Measurements from ENCODE around the gene RTN3. TPM values are rescaled to one million over a fixed set of nuclear protein-coding genes. Genes with fewer than 3 reads are reported as not detected.

Gene RTN3
- total RNA-seq, 1 experiment from 2014 or later = 173 TPM

GRCh38 chr11:63766531-63767235 is 85.4 kb downstream of the RTN3 start:
- H3K79me2 ChIP-seq (ENCODE audit: insufficient read depth, low read length) = peaks cover 3% of the 10 kb centered on the region; the same call in 1 of the 2 replicates
- 0 out of 7 replicates have a peak overlapping the region, but pooled peaks of 1 of the 3 experiments have one; percentile 12 for H3K27ac Mint-ChIP-seq

More at GRCh38 chr11:63766531-63767235, 85.4 kb downstream of the RTN3 start:
- Histone ChIP-seq H3T11ph (ENCODE audit: low read length) (no peak overlapping the region), H2BK15ac (ENCODE audit: low read depth, low read length) (no peak overlapping the region), H3K18ac (ENCODE audit: insufficient read length, low read depth, low read length) (no peak overlapping the region), H3K9ac (ENCODE audit: extremely low read depth, insufficient read length, low read length) (no peak overlapping the region), H3K4me1 (ENCODE audit: insufficient read depth, low read length) (peaks cover 3% of the 10 kb centered on the region; the same call in 1 of the 2 replicates), H2AK5ac (ENCODE audit: insufficient read length, low read length) (no peak overlapping the region), H3K79me1 (ENCODE audit: insufficient read depth, low read depth, low read length, poor library complexity, severe bottlenecking) (no peaks in the 10 kb centered on the region), H3K23me2 (ENCODE audit: insufficient read length, low read depth, low read length, poor library complexity, severe bottlenecking) (peaks cover 23% of the 10 kb centered on the region), H3K4me2 (ENCODE audit: insufficient read depth, insufficient read length, low read length) (peak overlapping the region; percentile 78), H3K27me3 (ENCODE audit: insufficient read depth, low read length) (peaks cover 5% of the 10 kb centered on the region; the same call in 1 of the 2 replicates), H2BK20ac (ENCODE audit: low read depth, low read length, poor library complexity, severe bottlenecking) (no peak overlapping the region), H4K8ac (replicated peaks; ENCODE audit: insufficient read length, low read depth, low read length) (no peak overlapping the region), H2BK12ac (ENCODE audit: insufficient read length, low read depth, low read length) (no peak overlapping the region), H2BK5ac (ENCODE audit: insufficient read length, low read length) (no peak overlapping the region), H3K4ac (ENCODE audit: low read depth, low read length) (no peak overlapping the region), H2AFZ (ENCODE audit: low read length) (no peak overlapping the region), H3K27ac (ENCODE audit: insufficient read length, low read depth, low read length) (no peak overlapping the region), H3K14ac (ENCODE audit: insufficient read depth, low read length) (no peak overlapping the region), H2BK120ac (ENCODE audit: low read depth, low read length, poor library complexity, severe bottlenecking) (no peak overlapping the region), H4K20me1 (ENCODE audit: control insufficient read depth, insufficient read depth, insufficient read length) (no peaks in the 10 kb centered on the region), H3K56ac (ENCODE audit: insufficient read length, low read depth, low read length) (no peak overlapping the region), H4K91ac (ENCODE audit: insufficient read length, low read depth, low read length) (no peak overlapping the region), H3K9me3 (ENCODE audit: control insufficient read depth, low read depth, low read length) (no peaks in the 10 kb centered on the region), H4K5ac (ENCODE audit: insufficient read length, low read depth, low read length) (no peak overlapping the region), H3K23ac (ENCODE audit: insufficient read length, low read depth, low read length) (no peak overlapping the region)
- no peak for DNase-seq
- 0 out of 5 replicates have a peak, but pooled peaks cover 0 to 2% of the 10 kb centered on the region in 2 experiments for H3K9me3 Mint-ChIP-seq
- peak overlapping the region; percentile 90 to 94 for H3K4me3 Mint-ChIP-seq
- no CpG with 5 or more reads among the region's 7 CpGs for WGBS (ENCODE audit: extremely low coverage, insufficient read length, low lambda C conversion rate)
- TF ChIP-seq, protein P1, sequence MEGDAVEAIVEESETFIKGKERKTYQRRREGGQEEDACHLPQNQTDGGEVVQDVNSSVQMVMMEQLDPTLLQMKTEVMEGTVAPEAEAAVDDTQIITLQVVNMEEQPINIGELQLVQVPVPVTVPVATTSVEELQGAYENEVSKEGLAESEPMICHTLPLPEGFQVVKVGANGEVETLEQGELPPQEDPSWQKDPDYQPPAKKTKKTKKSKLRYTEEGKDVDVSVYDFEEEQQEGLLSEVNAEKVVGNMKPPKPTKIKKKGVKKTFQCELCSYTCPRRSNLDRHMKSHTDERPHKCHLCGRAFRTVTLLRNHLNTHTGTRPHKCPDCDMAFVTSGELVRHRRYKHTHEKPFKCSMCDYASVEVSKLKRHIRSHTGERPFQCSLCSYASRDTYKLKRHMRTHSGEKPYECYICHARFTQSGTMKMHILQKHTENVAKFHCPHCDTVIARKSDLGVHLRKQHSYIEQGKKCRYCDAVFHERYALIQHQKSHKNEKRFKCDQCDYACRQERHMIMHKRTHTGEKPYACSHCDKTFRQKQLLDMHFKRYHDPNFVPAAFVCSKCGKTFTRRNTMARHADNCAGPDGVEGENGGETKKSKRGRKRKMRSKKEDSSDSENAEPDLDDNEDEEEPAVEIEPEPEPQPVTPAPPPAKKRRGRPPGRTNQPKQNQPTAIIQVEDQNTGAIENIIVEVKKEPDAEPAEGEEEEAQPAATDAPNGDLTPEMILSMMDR (conservative IDR thresholded peaks at IDR 0.05) = no peak
- H3K4me1 Mint-ChIP-seq = peaks cover 39 to 40% of the 10 kb centered on the region in 2 experiments
- peaks cover 18% of the 10 kb centered on the region for H3K27me3 Mint-ChIP-seq (ENCODE audit: low read depth)
- peaks cover 0 to 22% (median 4%) of the 10 kb centered on the region in 3 experiments; a peak in 4 of 7 replicates for H3K36me3 Mint-ChIP-seq (ENCODE audit: insufficient read depth in 1 of 3, low read depth in 3 of 3)
